ENCODE results near the gene MBTD1.
"Not testable (repeated sequence)": the region's sequence is repeated elsewhere in the genome, so short reads cannot be mapped to it uniquely, and the experiment has no call there.

The MBTD1 gene

GRCh38 chr17:51255673-51256072, 4.2 kb downstream of the MBTD1 start:
- DNase-seq (ENCODE audit: low read depth): no peak

GRCh38 chr17:51251010-51251409, 8.8 kb downstream of the MBTD1 start:
- no peak for DNase-seq (ENCODE audit: low read depth)

GRCh38 chr17:51250314-51250840, 9.5 kb downstream of the MBTD1 start:
- DNase-seq (ENCODE audit: low read depth): no peak

- no peak for DNase-seq (ENCODE audit: low read depth)
Observed at GRCh38 chr17:51245535-51245934, 14.3 kb downstream of the MBTD1 start.

- DNase-seq (ENCODE audit: low read depth): no peak
Observed at GRCh38 chr17:51244041-51244440, 15.8 kb downstream of the MBTD1 start.

- no peak for DNase-seq (ENCODE audit: low read depth)
Observed at GRCh38 chr17:51240275-51240674, 19.6 kb downstream of the MBTD1 start.

GRCh38 chr17:51238255-51238887, 21.5 kb downstream of the MBTD1 start:
- DNase-seq (ENCODE audit: low read depth): no peak

- no peak for DNase-seq (ENCODE audit: low read depth)
Observed at GRCh38 chr17:51234162-51234561, 25.7 kb downstream of the MBTD1 start.

GRCh38 chr17:51231999-51232398, 27.9 kb downstream of the MBTD1 start:
- no peak for DNase-seq (ENCODE audit: low read depth)

- DNase-seq (ENCODE audit: low read depth): peak; percentile 12
Observed at GRCh38 chr17:51230306-51230705, 29.5 kb downstream of the MBTD1 start.

- no peak for DNase-seq (ENCODE audit: low read depth)
Observed at GRCh38 chr17:51229889-51230288, 30.0 kb downstream of the MBTD1 start.

- peak; percentile 21 for DNase-seq (ENCODE audit: low read depth)
Observed at GRCh38 chr17:51228161-51228560, 31.7 kb downstream of the MBTD1 start.

GRCh38 chr17:51225523-51225922, 34.3 kb downstream of the MBTD1 start:
- not testable (repeated sequence) for DNase-seq (ENCODE audit: low read depth)

- no peak for DNase-seq (ENCODE audit: low read depth)
Observed at GRCh38 chr17:51224402-51225262, 35.2 kb downstream of the MBTD1 start.

- DNase-seq (ENCODE audit: low read depth): no peak
Observed at GRCh38 chr17:51221322-51221721, 38.5 kb downstream of the MBTD1 start.

- DNase-seq (ENCODE audit: low read depth): no peak
Observed at GRCh38 chr17:51217946-51218345, 41.9 kb downstream of the MBTD1 start.

GRCh38 chr17:51214920-51215319, 44.9 kb downstream of the MBTD1 start:
- no peak for DNase-seq (ENCODE audit: low read depth)

GRCh38 chr17:51203838-51204237, 56.0 kb downstream of the MBTD1 start:
- no peak for DNase-seq (ENCODE audit: low read depth)

- no peak for DNase-seq (ENCODE audit: low read depth)
Observed at GRCh38 chr17:51200846-51201245, 59.0 kb downstream of the MBTD1 start.

- no peak for DNase-seq (ENCODE audit: low read depth)
Observed at GRCh38 chr17:51200295-51200694, 59.6 kb downstream of the MBTD1 start.

- DNase-seq (ENCODE audit: low read depth): no peak
Observed at GRCh38 chr17:51197754-51198153, 62.1 kb downstream of the MBTD1 start.

GRCh38 chr17:51191895-51192294, 68.0 kb downstream of the MBTD1 start:
- DNase-seq (ENCODE audit: low read depth): no peak

GRCh38 chr17:51189628-51190027, 70.2 kb downstream of the MBTD1 start:
- DNase-seq (ENCODE audit: low read depth): no peak

All from GM04504 (cell line).